Stomach (tissue), 9 donors: ENCODE results near the gene PIWIL1. TPM values are rescaled to one million over a fixed set of nuclear protein-coding genes. Genes with fewer than 3 reads are reported as not detected.

Experiments used
- DNase-seq, 2 donors: peaks; one replicate each; pipeline versions ENCODE4 v3.0.0 to v3.0.0-alpha.2; 2013 to 2019
- H3K27ac ChIP-seq, 5 donors: fragments of 200-600 bp in 4 of 5; sonication (generic) in 4 of 5; one replicate each; pipeline ENCODE4 v1.5.1; 2013 to 2019; ENCODE audit warnings: mild to moderate bottlenecking in 1 of 5, moderate library complexity in 1 of 5
- H3K27me3 ChIP-seq, 3 donors: fragments of 200-600 bp; sonication (generic); one replicate each; pipeline ENCODE4 v1.5.1; 2017 to 2019; ENCODE audit warnings: mixed run types in 1 of 3
- H3K36me3 ChIP-seq, 4 donors: fragments of 200-600 bp; sonication (generic); 1 replicate in 3 of 4; 2 replicates in 1 of 4; pipeline ENCODE4 v1.5.1; 2016 to 2019
- H3K4me1 ChIP-seq, 4 donors: fragments of 200-600 bp; sonication (generic); one replicate each; pipeline ENCODE4 v1.5.1; 2016 to 2019
- H3K4me3 ChIP-seq, 4 donors: fragments of 200-600 bp; sonication (generic) in 3 of 4; one replicate each; pipeline ENCODE4 v1.5.1; 2016 to 2019; ENCODE audit warnings: mild to moderate bottlenecking in 1 of 4
- H3K9me3 ChIP-seq, 4 donors: fragments of 200-600 bp; sonication (generic); one replicate each; pipeline ENCODE4 v1.5.1; 2016 to 2019
- CTCF ChIP-seq, 7 experiments: fragments of 450-650 bp in 4 of 7; fragments of 200-600 bp in 3 of 7; sonication (generic) in 3 of 7; IDR thresholded peaks; one replicate each; pipeline ENCODE4 v1.5.1; 2016 to 2019; ENCODE audit warnings: antibody characterized with exemption in 7 of 7, control low read depth in 2 of 7, mild to moderate bottlenecking in 1 of 7
- EP300 ChIP-seq: sonication (generic); formaldehyde crosslinking; IDR thresholded peaks from one replicate; pipeline ENCODE4 v1.6.1; 2017; ENCODE audit warnings: antibody characterized with exemption
- POLR2A ChIP-seq, 4 donors: fragments of 450-650 bp; IDR thresholded peaks; one replicate each; pipeline ENCODE4 v1.6.1; 2016; ENCODE audit warnings: antibody characterized with exemption in 4 of 4, control low read depth in 2 of 4, mild to moderate bottlenecking in 1 of 4, moderate library complexity in 1 of 4
- POLR2AphosphoS5 ChIP-seq, 3 donors: sonication (generic); formaldehyde crosslinking; IDR thresholded peaks; one replicate each; pipeline ENCODE4 v1.6.1; 2016; ENCODE audit warnings: antibody characterized with exemption in 3 of 3
- WGBS, 5 donors: extraction: QIAGEN DNeasy Blood & Tissue Kit in 3 of 5; methylation state at CpG; one replicate each; pipeline versions ENCODE4 v1.1.5 to v1.1.7; 2013 to 2018; 5-methylcytosine and 5-hydroxymethylcytosine counted together
- intact Hi-C: fragments of 100-400 bp; cut with DNase I; formaldehyde crosslinking; loops from one replicate; pipeline ENCODE4 v1.15.1; 2023; ENCODE audit warnings: low total_unique reads
- polyA plus RNA-seq, 3 donors: library from polyadenylated mRNA; stranded (reverse); fragments of 200-250 nt; gene quantifications; one replicate each; pipeline ENCODE4 v1.2.3, GENCODE V29; 2013
- total RNA-seq, 5 donors: library from RNA; depleted of rRNA; stranded (reverse); fragments of >200 nt; gene quantifications; one replicate each; pipeline versions ENCODE4 v1.1.0 to v1.2.3, GENCODE V29; 2014 to 2016
- donor health status: healthy with polysubstance abuse.
- donor health status: Bipolar disorder and iron deficiency.
- donor health status: healthy.

The PIWIL1 gene
- total and polyA plus RNA-seq, 8 donors, result not detected

GRCh38 chr12:130301559-130301958, 36.1 kb upstream of the PIWIL1 start:
- Histone ChIP-seq H3K4me1 (no peaks in the 10 kb centered on the region), H3K9me3 (peaks cover 0 to 4% (median 2%) of the 10 kb centered on the region in 4 donors), H3K27me3 (peaks cover 0 to 27% (median 0%) of the 10 kb centered on the region in 3 donors), H3K27ac (no peak overlapping the region), H3K4me3 (no peak overlapping the region), H3K36me3 (no peaks in the 10 kb centered on the region)
- 76 to 86% (median 80%) methylated on average over 14 of the region's 14 CpGs for WGBS, 5 donors
- DNase-seq, result no peak
- TF ChIP-seq EP300 (no peak), POLR2AphosphoS5 (IDR thresholded peaks at IDR 0.05) (no peak), CTCF (IDR thresholded peaks at IDR 0.05) (no peak), POLR2A (IDR thresholded peaks at IDR 0.05) (no peak)
- intact Hi-C loops, result no loop called here

DNA sequence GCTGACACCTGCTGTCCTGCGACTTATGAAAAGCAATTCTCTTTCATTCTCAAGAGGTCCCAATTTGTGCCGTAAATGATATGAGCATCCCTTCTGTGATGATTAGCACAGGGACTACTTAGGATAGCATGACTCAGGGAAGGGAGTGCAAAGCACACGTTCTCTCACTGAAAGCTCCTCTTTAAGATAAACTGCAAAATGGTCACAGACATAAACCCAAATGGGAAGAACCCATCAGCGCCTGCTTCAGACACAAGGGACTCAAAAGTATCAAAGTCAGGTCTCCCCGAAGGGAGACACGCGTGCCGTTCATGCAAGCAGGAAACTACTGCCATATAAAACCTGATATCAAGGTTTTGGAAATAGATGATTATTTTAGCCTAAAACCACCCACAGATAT, 33.9 kb upstream of the PIWIL1 start:
- intact Hi-C loops, result no loop called here
- Histone ChIP-seq H3K9me3 (peaks cover 0 to 4% (median 0%) of the 10 kb centered on the region in 4 donors), H3K36me3 (no peaks in the 10 kb centered on the region), H3K4me1 (no peaks in the 10 kb centered on the region), H3K4me3 (no peak overlapping the region), H3K27ac (no peak overlapping the region), H3K27me3 (peaks cover 0 to 33% (median 0%) of the 10 kb centered on the region in 3 donors)
- TF ChIP-seq EP300, result no peak
- TF ChIP-seq CTCF (IDR thresholded peaks at IDR 0.05), result no peak
- TF ChIP-seq POLR2AphosphoS5 (IDR thresholded peaks at IDR 0.05), result no peak
- TF ChIP-seq POLR2A (IDR thresholded peaks at IDR 0.05), result no peak
- DNase-seq, result no peak
- WGBS, 5 donors, result 77 to 87% (median 80%) methylated on average over 8 of the region's 8 CpGs

GRCh38 chr12:130307859-130308258, 29.8 kb upstream of the PIWIL1 start:
- 77 to 86% (median 80%) methylated on average over 11 to 14 of the region's 14 CpGs for WGBS, 5 donors
- TF ChIP-seq POLR2AphosphoS5 (IDR thresholded peaks at IDR 0.05) (no peak), EP300 (no peak), POLR2A (IDR thresholded peaks at IDR 0.05) (no peak), CTCF (IDR thresholded peaks at IDR 0.05) (no peak)

DNA sequence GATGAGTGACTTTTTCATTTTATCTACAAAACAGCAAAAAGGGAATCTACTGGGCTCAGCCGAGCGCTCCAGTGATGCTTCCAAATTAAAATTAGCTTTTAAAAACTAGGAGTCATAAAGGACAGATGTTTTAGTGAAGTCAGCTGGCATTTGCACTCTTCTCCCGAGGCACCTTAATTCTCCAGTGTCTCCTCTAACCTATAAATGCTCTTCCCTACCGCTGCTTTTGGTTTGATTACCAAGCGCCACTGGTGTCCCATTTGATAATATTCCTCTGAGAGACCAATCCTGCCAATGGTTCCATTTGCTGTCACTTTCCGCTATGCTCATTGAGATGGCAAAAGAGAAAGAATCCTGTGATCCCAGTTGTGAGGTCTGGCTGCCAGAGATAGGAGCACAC, 29.3 kb upstream of the PIWIL1 start:
- TF ChIP-seq POLR2AphosphoS5 (IDR thresholded peaks at IDR 0.05), result no peak
- no peak for TF ChIP-seq POLR2A (IDR thresholded peaks at IDR 0.05)
- Histone ChIP-seq H3K4me3 (no peak overlapping the region), H3K4me1 (no peaks in the 10 kb centered on the region), H3K36me3 (no peaks in the 10 kb centered on the region), H3K9me3 (peaks cover 0 to under 1% (median 0%) of the 10 kb centered on the region in 4 donors), H3K27me3 (peaks cover 0 to 22% (median 0%) of the 10 kb centered on the region in 3 donors), H3K27ac (no peak overlapping the region)
- WGBS, 5 donors, result 86 to 93% (median 90%) methylated on average over 6 of the region's 6 CpGs
- DNase-seq, result no peak
- intact Hi-C loops, result no loop called here

More at GRCh38 chr12:130307859-130308258, 29.8 kb upstream of the PIWIL1 start:
- Histone ChIP-seq H3K27ac (no peak overlapping the region), H3K36me3 (no peaks in the 10 kb centered on the region), H3K4me3 (no peak overlapping the region), H3K4me1 (no peaks in the 10 kb centered on the region), H3K9me3 (no peaks in the 10 kb centered on the region), H3K27me3 (peaks cover 0 to 20% (median 0%) of the 10 kb centered on the region in 3 donors)
- no peak for DNase-seq
- intact Hi-C loops, result no loop called here

DNA sequence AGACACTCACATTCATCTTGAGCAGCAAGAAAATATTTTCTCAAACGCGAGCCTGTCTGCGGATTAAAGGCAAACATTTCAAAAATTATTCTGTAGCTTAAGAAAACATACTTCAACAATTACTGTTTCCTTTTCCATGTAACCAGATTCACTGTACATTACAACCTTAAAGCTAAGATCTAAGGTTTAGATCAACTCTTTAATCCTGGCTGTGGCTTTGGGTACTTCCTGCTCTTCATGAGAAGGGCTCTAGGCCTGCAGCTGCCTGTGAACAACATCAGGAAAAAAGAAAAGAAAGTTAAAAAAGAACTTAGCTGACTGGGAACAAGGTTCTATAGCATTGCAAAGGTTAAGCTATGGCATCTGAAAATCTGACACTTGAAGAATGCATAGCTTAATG, 21.4 kb upstream of the PIWIL1 start:
- TF ChIP-seq POLR2A (IDR thresholded peaks at IDR 0.05) (no peak), POLR2AphosphoS5 (IDR thresholded peaks at IDR 0.05) (no peak), EP300 (no peak), CTCF (IDR thresholded peaks at IDR 0.05) (no peak)

More for the DNA sequence above, 21.4 kb upstream of the PIWIL1 start:
- WGBS, 5 donors, result 66 to 80% (median 74%) methylated on average over 3 of the region's 3 CpGs
- no peaks in the 10 kb centered on the region for H3K36me3 ChIP-seq
- no peak overlapping the region for H3K27ac ChIP-seq
- no peaks in the 10 kb centered on the region for H3K4me1 ChIP-seq
- H3K27me3 ChIP-seq, result peaks cover 0 to 29% (median 0%) of the 10 kb centered on the region in 3 donors
- intact Hi-C loops, result no loop called here
- peaks cover 0 to 12% (median 2%) of the 10 kb centered on the region in 4 donors for H3K9me3 ChIP-seq
- no peak for DNase-seq
- no peak overlapping the region for H3K4me3 ChIP-seq
